SK-N-SH treated with all-trans-retinoic acid at 6 μM for 48 hours (cell line): ENCODE results near the gene ARL2.

Experiments used
- ATAC-seq: fragments of 200-7000 bp; cut with Tn5 transposase; 3 replicates; pipeline ENCODE4 v1.9.1; 2020; ENCODE audit warnings: mild to moderate bottlenecking, moderate library complexity
- ARNTL ChIP-seq: fragments of 450-650 bp; formaldehyde crosslinking; IDR thresholded peaks from 2 replicates; pipeline ENCODE4 v1.5.0; 2020; ENCODE audit warnings: low read depth, mild to moderate bottlenecking, moderate library complexity, borderline replicate concordance
- BACH2 ChIP-seq: fragments of 250-450 bp; sonication (Bioruptor Pico); IDR thresholded peaks from 2 replicates; pipeline ENCODE4 v1.9.0; 2021; ENCODE audit warnings: mild to moderate bottlenecking, borderline replicate concordance
- CSDC2 ChIP-seq: fragments of 250-450 bp; sonication (Bioruptor Pico); IDR thresholded peaks from 2 replicates; pipeline ENCODE4 v1.5.0; 2020; ENCODE audit warnings: mild to moderate bottlenecking, moderate library complexity
- ESRRG ChIP-seq: fragments of 250-450 bp; sonication (Bioruptor Pico); IDR thresholded peaks from 2 replicates; pipeline ENCODE4 v1.6.1; 2021; ENCODE audit warnings: mild to moderate bottlenecking
- GLIS3 ChIP-seq: fragments of 250-450 bp; sonication (Bioruptor Pico); IDR thresholded peaks from 2 replicates; pipeline ENCODE4 v1.5.0; 2020; ENCODE audit warnings: mild to moderate bottlenecking, moderate library complexity
- ISL1 ChIP-seq: fragments of 250-450 bp; sonication (Bioruptor Pico); IDR thresholded peaks from 2 replicates; pipeline ENCODE4 v2.1.2; 2022; ENCODE audit warnings: mild to moderate bottlenecking, moderate library complexity
- OSR1 ChIP-seq: fragments of 250-450 bp; sonication (Bioruptor Pico); IDR thresholded peaks from 2 replicates; pipeline ENCODE4 v1.8.0; 2022; ENCODE audit warnings: moderate library complexity, mild to moderate bottlenecking, inconsistent platforms
- PPARA ChIP-seq: fragments of 250-450 bp; sonication (Bioruptor Pico); IDR thresholded peaks from 2 replicates; pipeline ENCODE4 v1.5.0; 2020; ENCODE audit warnings: mild to moderate bottlenecking, borderline replicate concordance
- RARB ChIP-seq: fragments of 250-450 bp; sonication (Bioruptor Pico); IDR thresholded peaks from 2 replicates; pipeline ENCODE4 v1.8.0; 2021; ENCODE audit warnings: mild to moderate bottlenecking, moderate library complexity
- SNAI2 ChIP-seq: fragments of 250-450 bp; sonication (Bioruptor Pico); IDR thresholded peaks from 2 replicates; pipeline ENCODE4 v1.5.0; 2020; ENCODE audit warnings: mild to moderate bottlenecking, moderate library complexity
- TCF4 ChIP-seq: fragments of 250-450 bp; sonication (Bioruptor Pico); IDR thresholded peaks from 2 replicates; pipeline ENCODE4 v1.8.0; 2021; ENCODE audit warnings: mild to moderate bottlenecking, moderate library complexity, borderline replicate concordance
- TOX ChIP-seq: fragments of 250-450 bp; sonication (Bioruptor Pico); IDR thresholded peaks from 2 replicates; pipeline ENCODE4 v1.8.0; 2021; ENCODE audit warnings: mild to moderate bottlenecking, moderate library complexity, borderline replicate concordance
- ZC3H10 ChIP-seq: fragments of 250-450 bp; sonication (Bioruptor Pico); IDR thresholded peaks from 2 replicates; pipeline ENCODE4 v1.5.1; 2021; ENCODE audit warnings: mild to moderate bottlenecking, moderate library complexity
- ZFP3 ChIP-seq: fragments of 250-450 bp; sonication (Bioruptor Pico); IDR thresholded peaks from 2 replicates; pipeline ENCODE4 v1.5.0; 2020; ENCODE audit warnings: mild to moderate bottlenecking, moderate library complexity
- ZNF565 ChIP-seq: fragments of 450-650 bp; formaldehyde crosslinking; conservative IDR thresholded peaks from 2 replicates; pipeline ENCODE4 v1.5.0; 2020; ENCODE audit warnings: low read depth, mild to moderate bottlenecking, moderate library complexity
- ZNF70 ChIP-seq: fragments of 450-650 bp; formaldehyde crosslinking; IDR thresholded peaks from 2 replicates; pipeline ENCODE4 v1.5.0; 2020; ENCODE audit warnings: mild to moderate bottlenecking, moderate library complexity
- ZNF8 ChIP-seq: fragments of 450-650 bp; formaldehyde crosslinking; IDR thresholded peaks from 2 replicates; pipeline ENCODE4 v1.5.0; 2020; ENCODE audit warnings: mild to moderate bottlenecking, moderate library complexity
- TF ChIP-seq, protein P1 (sequence below): fragments of 250-450 bp; sonication (Bioruptor Pico); IDR thresholded peaks from 2 replicates; pipeline ENCODE4 v1.8.0; 2020; ENCODE audit warnings: mild to moderate bottlenecking, moderate library complexity, borderline replicate concordance
- TF ChIP-seq, protein P2 (sequence below): fragments of 250-450 bp; sonication (Bioruptor Pico); IDR thresholded peaks from 2 replicates; pipeline ENCODE4 v1.5.1; 2021; ENCODE audit warnings: mild to moderate bottlenecking, moderate library complexity
- TF ChIP-seq, protein P3 (sequence below): fragments of 250-450 bp; sonication (Bioruptor Pico); IDR thresholded peaks from 2 replicates; pipeline ENCODE4 v1.8.0; 2021; ENCODE audit warnings: low read depth, mild to moderate bottlenecking, moderate library complexity, borderline replicate concordance
- TF ChIP-seq, protein P4 (sequence below): fragments of 250-450 bp; sonication (Bioruptor Pico); IDR thresholded peaks from 2 replicates; pipeline ENCODE4 v1.5.0; 2020; ENCODE audit warnings: mild to moderate bottlenecking, moderate library complexity
- TF ChIP-seq, protein P5 (sequence below): fragments of 250-450 bp; sonication (Bioruptor Pico); IDR thresholded peaks from 2 replicates; pipeline ENCODE4 v1.5.1; 2020; ENCODE audit warnings: low read depth, mild to moderate bottlenecking, moderate library complexity

Gene ARL2

DNA sequence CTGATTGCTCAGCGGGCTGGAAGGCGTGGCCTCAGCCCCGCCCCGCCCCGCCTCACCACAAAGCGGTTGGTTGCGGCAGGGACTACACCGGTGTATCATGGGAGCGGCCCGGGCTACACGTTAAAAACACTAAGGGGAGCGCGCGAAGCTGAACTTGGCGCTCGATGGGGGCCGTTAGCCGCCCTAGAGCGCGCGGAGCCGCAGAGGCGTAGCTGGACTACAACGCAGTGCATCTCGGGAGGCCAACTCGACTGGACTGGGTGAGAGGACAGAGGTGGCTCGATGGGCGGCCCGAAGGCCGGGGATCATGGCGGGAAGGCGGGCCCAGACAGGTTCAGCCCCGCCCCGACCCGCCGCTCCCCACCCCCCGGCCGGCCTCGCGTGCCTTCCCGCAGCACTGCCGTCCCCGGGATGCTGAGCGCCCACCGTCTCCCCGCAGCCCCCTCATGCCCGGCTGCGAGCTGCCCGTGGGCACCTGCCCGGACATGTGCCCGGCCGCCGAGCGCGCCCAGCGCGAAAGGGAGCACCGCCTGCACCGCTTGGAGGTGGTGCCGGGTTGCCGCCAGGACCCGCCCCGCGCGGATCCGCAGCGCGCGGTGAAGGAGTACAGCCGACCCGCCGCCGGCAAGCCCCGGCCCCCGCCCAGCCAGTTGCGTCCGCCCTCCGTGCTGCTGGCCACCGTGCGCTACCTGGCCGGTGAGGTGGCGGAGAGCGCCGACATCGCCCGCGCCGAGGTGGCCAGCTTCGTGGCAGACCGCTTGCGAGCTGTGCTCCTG lies 27.1 kb downstream of the ARL2 start, which contains the start of gene SAC3D1:
Gene SAC3D1 (plus strand): TSS at position 364 of the 776 bp plus-strand sequence. CDS start 83 bp downstream, at position 447.
- no peak for TF ChIP-seq BACH2 (CRISPR knock-in tag)
- TF ChIP-seq OSR1 (CRISPR knock-in tag): no peak
- TF ChIP-seq PPARA (CRISPR knock-in tag): no peak
- TF ChIP-seq RARB (CRISPR knock-in tag): no peak
- TF ChIP-seq ZNF565: no peak
- TF ChIP-seq ZFP3 (CRISPR knock-in tag): no peak
- TF ChIP-seq, all 23 proteins: peak for 0
- peak; percentile 97 for ATAC-seq

DNA sequence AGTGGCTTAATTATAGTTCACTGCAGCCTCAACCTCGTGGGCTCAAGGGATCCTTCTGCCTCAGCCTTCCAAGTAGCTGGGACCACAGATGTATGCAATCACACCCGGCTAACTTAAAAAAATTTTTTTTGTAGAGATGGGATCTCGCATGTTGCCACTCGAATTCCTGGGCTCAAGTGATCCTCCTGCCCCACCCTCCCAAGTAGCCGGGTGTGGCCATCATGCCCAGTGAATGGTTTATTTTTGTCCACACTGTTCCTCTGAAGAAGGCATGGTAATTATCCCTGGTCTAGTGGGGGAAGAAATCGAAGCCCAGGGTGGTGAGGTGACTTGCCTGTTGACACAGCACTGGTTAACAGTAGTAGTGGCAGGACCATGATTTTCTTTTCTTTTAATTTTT lies 28.9 kb downstream of the ARL2 start:
- TF ChIP-seq ESRRG (CRISPR knock-in tag): no peak
- TF ChIP-seq ZNF565: no peak
- no peak for TF ChIP-seq ARNTL (CRISPR knock-in tag)
- TF ChIP-seq ZC3H10: no peak
- TF ChIP-seq, protein P1, sequence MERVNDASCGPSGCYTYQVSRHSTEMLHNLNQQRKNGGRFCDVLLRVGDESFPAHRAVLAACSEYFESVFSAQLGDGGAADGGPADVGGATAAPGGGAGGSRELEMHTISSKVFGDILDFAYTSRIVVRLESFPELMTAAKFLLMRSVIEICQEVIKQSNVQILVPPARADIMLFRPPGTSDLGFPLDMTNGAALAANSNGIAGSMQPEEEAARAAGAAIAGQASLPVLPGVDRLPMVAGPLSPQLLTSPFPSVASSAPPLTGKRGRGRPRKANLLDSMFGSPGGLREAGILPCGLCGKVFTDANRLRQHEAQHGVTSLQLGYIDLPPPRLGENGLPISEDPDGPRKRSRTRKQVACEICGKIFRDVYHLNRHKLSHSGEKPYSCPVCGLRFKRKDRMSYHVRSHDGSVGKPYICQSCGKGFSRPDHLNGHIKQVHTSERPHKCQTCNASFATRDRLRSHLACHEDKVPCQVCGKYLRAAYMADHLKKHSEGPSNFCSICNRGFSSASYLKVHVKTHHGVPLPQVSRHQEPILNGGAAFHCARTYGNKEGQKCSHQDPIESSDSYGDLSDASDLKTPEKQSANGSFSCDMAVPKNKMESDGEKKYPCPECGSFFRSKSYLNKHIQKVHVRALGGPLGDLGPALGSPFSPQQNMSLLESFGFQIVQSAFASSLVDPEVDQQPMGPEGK (CRISPR knock-in tag): no peak
- TF ChIP-seq ISL1 (CRISPR knock-in tag): no peak
- no peak for ATAC-seq

DNA sequence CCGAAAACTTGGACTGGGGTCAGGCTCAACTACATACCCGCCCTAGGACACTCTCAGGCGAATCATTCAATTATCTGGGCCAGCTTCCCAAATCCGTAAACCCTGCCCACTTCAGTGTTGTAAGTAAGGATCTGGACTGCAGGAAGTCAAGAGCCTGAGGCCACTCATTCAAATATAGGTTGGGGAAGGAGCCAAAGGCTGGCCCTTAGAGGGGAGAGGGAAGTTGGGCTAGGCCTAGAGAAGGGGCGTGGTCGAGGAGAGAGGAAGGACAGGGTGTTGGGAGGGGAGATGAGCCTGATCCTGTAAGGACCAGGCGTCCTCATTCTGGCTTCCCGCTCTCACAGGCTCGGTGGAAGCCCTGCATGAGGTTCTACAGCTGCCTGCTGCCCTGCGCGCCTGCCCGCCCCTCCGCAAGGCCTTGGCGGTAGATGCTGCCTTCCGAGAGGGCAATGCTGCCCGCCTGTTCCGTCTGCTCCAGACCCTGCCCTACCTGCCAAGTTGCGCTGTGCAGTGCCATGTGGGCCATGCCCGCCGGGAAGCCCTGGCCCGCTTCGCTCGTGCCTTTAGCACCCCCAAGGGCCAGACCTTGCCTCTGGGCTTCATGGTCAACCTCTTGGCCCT lies 30.0 kb downstream of the ARL2 start:
- ATAC-seq: no peak
- TF ChIP-seq CSDC2 (CRISPR knock-in tag): no peak
- no peak for TF ChIP-seq ESRRG (CRISPR knock-in tag)
- no peak for TF ChIP-seq BACH2 (CRISPR knock-in tag)
- TF ChIP-seq GLIS3 (CRISPR knock-in tag): no peak
- TF ChIP-seq, protein P2, sequence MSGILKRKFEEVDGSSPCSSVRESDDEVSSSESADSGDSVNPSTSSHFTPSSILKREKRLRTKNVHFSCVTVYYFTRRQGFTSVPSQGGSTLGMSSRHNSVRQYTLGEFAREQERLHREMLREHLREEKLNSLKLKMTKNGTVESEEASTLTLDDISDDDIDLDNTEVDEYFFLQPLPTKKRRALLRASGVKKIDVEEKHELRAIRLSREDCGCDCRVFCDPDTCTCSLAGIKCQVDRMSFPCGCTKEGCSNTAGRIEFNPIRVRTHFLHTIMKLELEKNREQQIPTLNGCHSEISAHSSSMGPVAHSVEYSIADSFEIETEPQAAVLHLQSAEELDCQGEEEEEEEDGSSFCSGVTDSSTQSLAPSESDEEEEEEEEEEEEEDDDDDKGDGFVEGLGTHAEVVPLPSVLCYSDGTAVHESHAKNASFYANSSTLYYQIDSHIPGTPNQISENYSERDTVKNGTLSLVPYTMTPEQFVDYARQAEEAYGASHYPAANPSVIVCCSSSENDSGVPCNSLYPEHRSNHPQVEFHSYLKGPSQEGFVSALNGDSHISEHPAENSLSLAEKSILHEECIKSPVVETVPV: no peak
- no peak for TF ChIP-seq ISL1 (CRISPR knock-in tag)
- TF ChIP-seq, protein P3, sequence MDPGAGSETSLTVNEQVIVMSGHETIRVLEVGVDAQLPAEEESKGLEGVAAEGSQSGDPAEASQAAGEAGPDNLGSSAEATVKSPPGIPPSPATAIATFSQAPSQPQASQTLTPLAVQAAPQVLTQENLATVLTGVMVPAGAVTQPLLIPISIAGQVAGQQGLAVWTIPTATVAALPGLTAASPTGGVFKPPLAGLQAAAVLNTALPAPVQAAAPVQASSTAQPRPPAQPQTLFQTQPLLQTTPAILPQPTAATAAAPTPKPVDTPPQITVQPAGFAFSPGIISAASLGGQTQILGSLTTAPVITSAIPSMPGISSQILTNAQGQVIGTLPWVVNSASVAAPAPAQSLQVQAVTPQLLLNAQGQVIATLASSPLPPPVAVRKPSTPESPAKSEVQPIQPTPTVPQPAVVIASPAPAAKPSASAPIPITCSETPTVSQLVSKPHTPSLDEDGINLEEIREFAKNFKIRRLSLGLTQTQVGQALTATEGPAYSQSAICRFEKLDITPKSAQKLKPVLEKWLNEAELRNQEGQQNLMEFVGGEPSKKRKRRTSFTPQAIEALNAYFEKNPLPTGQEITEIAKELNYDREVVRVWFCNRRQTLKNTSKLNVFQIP (CRISPR knock-in tag): no peak
- TF ChIP-seq RARB (CRISPR knock-in tag): no peak
- no peak for TF ChIP-seq ZC3H10
- TF ChIP-seq, protein P4, sequence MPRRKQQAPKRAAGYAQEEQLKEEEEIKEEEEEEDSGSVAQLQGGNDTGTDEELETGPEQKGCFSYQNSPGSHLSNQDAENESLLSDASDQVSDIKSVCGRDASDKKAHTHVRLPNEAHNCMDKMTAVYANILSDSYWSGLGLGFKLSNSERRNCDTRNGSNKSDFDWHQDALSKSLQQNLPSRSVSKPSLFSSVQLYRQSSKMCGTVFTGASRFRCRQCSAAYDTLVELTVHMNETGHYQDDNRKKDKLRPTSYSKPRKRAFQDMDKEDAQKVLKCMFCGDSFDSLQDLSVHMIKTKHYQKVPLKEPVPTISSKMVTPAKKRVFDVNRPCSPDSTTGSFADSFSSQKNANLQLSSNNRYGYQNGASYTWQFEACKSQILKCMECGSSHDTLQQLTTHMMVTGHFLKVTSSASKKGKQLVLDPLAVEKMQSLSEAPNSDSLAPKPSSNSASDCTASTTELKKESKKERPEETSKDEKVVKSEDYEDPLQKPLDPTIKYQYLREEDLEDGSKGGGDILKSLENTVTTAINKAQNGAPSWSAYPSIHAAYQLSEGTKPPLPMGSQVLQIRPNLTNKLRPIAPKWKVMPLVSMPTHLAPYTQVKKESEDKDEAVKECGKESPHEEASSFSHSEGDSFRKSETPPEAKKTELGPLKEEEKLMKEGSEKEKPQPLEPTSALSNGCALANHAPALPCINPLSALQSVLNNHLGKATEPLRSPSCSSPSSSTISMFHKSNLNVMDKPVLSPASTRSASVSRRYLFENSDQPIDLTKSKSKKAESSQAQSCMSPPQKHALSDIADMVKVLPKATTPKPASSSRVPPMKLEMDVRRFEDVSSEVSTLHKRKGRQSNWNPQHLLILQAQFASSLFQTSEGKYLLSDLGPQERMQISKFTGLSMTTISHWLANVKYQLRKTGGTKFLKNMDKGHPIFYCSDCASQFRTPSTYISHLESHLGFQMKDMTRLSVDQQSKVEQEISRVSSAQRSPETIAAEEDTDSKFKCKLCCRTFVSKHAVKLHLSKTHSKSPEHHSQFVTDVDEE (CRISPR knock-in tag): no peak
- TF ChIP-seq TOX: no peak
- no peak for TF ChIP-seq ZFP3 (CRISPR knock-in tag)
- no peak for TF ChIP-seq ARNTL (CRISPR knock-in tag)
- TF ChIP-seq ZNF565: no peak
- TF ChIP-seq TCF4: no peak
- TF ChIP-seq SNAI2: no peak
- TF ChIP-seq ZNF70: no peak
- TF ChIP-seq, protein P1 (CRISPR knock-in tag): no peak
- TF ChIP-seq, protein P5, sequence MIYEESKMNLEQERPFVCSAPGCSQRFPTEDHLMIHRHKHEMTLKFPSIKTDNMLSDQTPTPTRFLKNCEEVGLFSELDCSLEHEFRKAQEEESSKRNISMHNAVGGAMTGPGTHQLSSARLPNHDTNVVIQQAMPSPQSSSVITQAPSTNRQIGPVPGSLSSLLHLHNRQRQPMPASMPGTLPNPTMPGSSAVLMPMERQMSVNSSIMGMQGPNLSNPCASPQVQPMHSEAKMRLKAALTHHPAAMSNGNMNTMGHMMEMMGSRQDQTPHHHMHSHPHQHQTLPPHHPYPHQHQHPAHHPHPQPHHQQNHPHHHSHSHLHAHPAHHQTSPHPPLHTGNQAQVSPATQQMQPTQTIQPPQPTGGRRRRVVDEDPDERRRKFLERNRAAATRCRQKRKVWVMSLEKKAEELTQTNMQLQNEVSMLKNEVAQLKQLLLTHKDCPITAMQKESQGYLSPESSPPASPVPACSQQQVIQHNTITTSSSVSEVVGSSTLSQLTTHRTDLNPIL (CRISPR knock-in tag): no peak
- TF ChIP-seq ZNF8: no peak
